ENCODE results near the gene C20orf144.

GRCh38 chr20:33648396-33649004, 13.6 kb upstream of the C20orf144 start:
- TF ChIP-seq TCF7 (IDR thresholded peaks at IDR 0.05; ENCODE audit: borderline replicate concordance) (no peak), POLR2A (conservative IDR thresholded peaks at IDR 0.05) (no peak), POU5F1 (IDR thresholded peaks at IDR 0.05; ENCODE audit: borderline replicate concordance, low read depth, low read length, partially characterized antibody) (no peak), ZNF512 (tag; IDR thresholded peaks at IDR 0.05) (no peak), GATAD2B (IDR thresholded peaks at IDR 0.05; ENCODE audit: borderline replicate concordance) (no peak)

Measured in K562 (cell line).